Breast epithelium (tissue), 4 donors: ENCODE data around the gene UTS2R. TPM values are rescaled to one million over a fixed set of nuclear protein-coding genes. Genes with fewer than 3 reads are reported as not detected.
"Not testable (repeated sequence)": the region's sequence is repeated elsewhere in the genome, so short reads cannot be mapped to it uniquely, and the experiment has no call there.

Source experiments
- DNase-seq, 2 donors: peaks; one replicate each; pipeline ENCODE4 v3.0.0-alpha.2; 2019; ENCODE audit warnings: low spot score in 2 of 2
- H3K27ac ChIP-seq, 2 donors: fragments of 200-600 bp; sonication (generic) in 1 of 2; one replicate each; pipeline ENCODE4 v1.5.1; 2016 to 2019; ENCODE audit warnings: mild to moderate bottlenecking in 1 of 2
- H3K27me3 ChIP-seq, 2 donors: fragments of 200-600 bp; sonication (generic) in 1 of 2; one replicate each; pipeline versions ENCODE4 v1.5.1 to v1.6.0; 2017 to 2019; ENCODE audit warnings: control low read depth in 1 of 2, mild to moderate bottlenecking in 1 of 2
- H3K36me3 ChIP-seq: fragments of 200-600 bp; one replicate; pipeline ENCODE4 v1.5.1; 2019
- H3K4me1 ChIP-seq, 2 donors: fragments of 200-600 bp; sonication (generic); one replicate each; pipeline ENCODE4 v1.5.1; 2016 to 2019; ENCODE audit warnings: control low read depth in 1 of 2
- H3K4me3 ChIP-seq, 3 donors: fragments of 200-600 bp; sonication (generic); 1 replicate in 2 of 3; 2 replicates in 1 of 3; pipeline ENCODE4 v1.5.1; 2016 to 2019; ENCODE audit warnings: mild to moderate bottlenecking in 3 of 3, moderate library complexity in 2 of 3
- H3K9me3 ChIP-seq, 2 donors: fragments of 200-600 bp; sonication (generic) in 1 of 2; one replicate each; pipeline ENCODE4 v1.5.1; 2016 to 2019; ENCODE audit warnings: control low read depth in 1 of 2
- POLR2A ChIP-seq: fragments of 450-650 bp; IDR thresholded peaks from one replicate; pipeline ENCODE4 v1.6.1; 2016; ENCODE audit warnings: antibody characterized with exemption, mild to moderate bottlenecking, moderate library complexity
- POLR2AphosphoS5 ChIP-seq, 3 donors: sonication (generic); formaldehyde crosslinking; IDR thresholded peaks; one replicate each; pipeline ENCODE4 v1.6.1; 2017; ENCODE audit warnings: antibody characterized with exemption in 3 of 3
- intact Hi-C: fragments of 100-400 bp; cut with DNase I; formaldehyde crosslinking; loops from one replicate; pipeline ENCODE4 v1.15.1; 2023; ENCODE audit warnings: low total_unique reads
- total RNA-seq, 3 donors: library from RNA; depleted of rRNA; stranded (reverse); fragments of >200 nt; gene quantifications; one replicate each; pipeline ENCODE4 v1.1.0, GENCODE V29; 2016
- TF ChIP-seq, protein P1 (sequence below), 3 donors: fragments of 450-650 bp; IDR thresholded peaks; one replicate each; pipeline ENCODE4 v1.5.1; 2016 to 2017; ENCODE audit warnings: antibody characterized with exemption in 3 of 3, mild to moderate bottlenecking in 3 of 3, moderate library complexity in 3 of 3

UTS2R gene
- total RNA-seq, 3 donors from 2014 or later: 0.33 TPM; not detected in 2

GRCh38 chr17:82356845-82357355 is 14.7 kb upstream of the UTS2R start:
- Histone ChIP-seq H3K9me3 (no peaks in the 10 kb centered on the region), H3K27ac (peak overlapping the region in 1 of 2 donors; percentile 48), H3K4me3 (no peak overlapping the region), H3K27me3 (no peaks in the 10 kb centered on the region), H3K36me3 (no peaks in the 10 kb centered on the region), H3K4me1 (peaks cover 0 to 10% of the 10 kb centered on the region in 2 donors)
- TF ChIP-seq, protein P1, sequence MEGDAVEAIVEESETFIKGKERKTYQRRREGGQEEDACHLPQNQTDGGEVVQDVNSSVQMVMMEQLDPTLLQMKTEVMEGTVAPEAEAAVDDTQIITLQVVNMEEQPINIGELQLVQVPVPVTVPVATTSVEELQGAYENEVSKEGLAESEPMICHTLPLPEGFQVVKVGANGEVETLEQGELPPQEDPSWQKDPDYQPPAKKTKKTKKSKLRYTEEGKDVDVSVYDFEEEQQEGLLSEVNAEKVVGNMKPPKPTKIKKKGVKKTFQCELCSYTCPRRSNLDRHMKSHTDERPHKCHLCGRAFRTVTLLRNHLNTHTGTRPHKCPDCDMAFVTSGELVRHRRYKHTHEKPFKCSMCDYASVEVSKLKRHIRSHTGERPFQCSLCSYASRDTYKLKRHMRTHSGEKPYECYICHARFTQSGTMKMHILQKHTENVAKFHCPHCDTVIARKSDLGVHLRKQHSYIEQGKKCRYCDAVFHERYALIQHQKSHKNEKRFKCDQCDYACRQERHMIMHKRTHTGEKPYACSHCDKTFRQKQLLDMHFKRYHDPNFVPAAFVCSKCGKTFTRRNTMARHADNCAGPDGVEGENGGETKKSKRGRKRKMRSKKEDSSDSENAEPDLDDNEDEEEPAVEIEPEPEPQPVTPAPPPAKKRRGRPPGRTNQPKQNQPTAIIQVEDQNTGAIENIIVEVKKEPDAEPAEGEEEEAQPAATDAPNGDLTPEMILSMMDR (IDR thresholded peaks at IDR 0.05): no peak
- no peak for TF ChIP-seq POLR2AphosphoS5 (IDR thresholded peaks at IDR 0.05)
- no peak for TF ChIP-seq POLR2A
- no peak for DNase-seq
- intact Hi-C loops: loop anchor here (1.0 to 10.0 kb wide), 2 partner anchors 15 to 58 kb away; partner anchors contain the start of genes HEXD and OGFOD3

- H3K36me3 ChIP-seq: no peaks in the 10 kb centered on the region
- no peak for DNase-seq
- TF ChIP-seq POLR2A (no peak), POLR2AphosphoS5 (IDR thresholded peaks at IDR 0.05) (no peak)
- TF ChIP-seq, protein P1 (IDR thresholded peaks at IDR 0.05): no peak
- H3K27ac ChIP-seq: no peak overlapping the region
- intact Hi-C loops: loop anchor here (1.0 to 10.0 kb wide), 2 partner anchors 15 to 57 kb away; partner anchors contain the start of genes HEXD and OGFOD3
- H3K4me1 ChIP-seq: peaks cover 0 to 6% of the 10 kb centered on the region in 2 donors
- H3K4me3 ChIP-seq: no peak overlapping the region
- H3K9me3 ChIP-seq: no peaks in the 10 kb centered on the region
- H3K27me3 ChIP-seq: no peaks in the 10 kb centered on the region
These were observed 14.2 kb upstream of the UTS2R start for GRCh38 chr17:82357394-82357793.

DNA sequence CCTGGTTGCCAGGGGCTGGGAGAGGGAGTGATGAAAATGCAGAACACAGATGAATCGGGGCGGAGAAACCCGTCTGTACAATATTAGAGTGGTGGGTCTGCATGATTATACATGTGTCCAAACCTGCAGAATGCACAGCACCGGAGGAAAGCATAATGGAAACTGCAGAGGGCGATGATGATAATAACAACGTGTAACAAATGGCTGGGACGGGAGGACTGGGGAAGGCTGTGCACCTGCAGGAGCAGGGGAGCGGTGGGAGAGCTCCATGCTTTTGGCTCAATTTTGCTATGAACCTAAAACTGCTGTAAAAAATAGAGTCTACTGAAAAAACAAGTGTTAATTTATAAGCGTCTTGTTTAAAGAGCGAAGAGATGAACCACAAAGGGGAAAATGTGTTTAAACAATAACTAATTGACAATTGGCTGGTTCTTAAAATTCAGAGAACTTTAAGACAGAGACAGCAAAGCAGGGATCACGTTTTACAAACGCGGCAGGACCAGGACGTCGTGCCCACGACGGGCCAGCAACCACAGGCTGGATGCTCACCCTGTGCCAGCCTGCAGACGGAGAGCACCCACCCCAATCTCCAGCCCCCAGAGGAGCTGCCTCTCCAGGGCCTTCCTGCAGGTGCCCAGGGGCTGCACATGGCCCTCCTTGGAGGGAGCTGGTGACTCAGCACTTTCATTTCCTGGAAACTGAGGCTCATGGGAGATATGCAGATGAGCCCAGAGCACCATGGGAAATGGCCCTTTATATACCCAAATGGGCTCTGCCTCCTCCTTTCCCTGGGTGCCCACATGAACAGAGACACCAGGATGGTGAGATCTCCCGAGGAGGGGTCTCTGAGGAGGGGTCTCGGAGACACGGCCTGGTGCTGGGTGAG is 12.9 kb upstream of the UTS2R start, which contains the start of gene TEX19:
TSS of gene TEX19 (plus strand) at position 783 of the 886 bp plus-strand sequence. CDS start 2,904 bp downstream, outside the sequence.
- TF ChIP-seq, protein P1 (IDR thresholded peaks at IDR 0.05): no peak
- TF ChIP-seq POLR2AphosphoS5 (IDR thresholded peaks at IDR 0.05) (no peak), POLR2A (no peak)
- DNase-seq: no peak
- no peaks in the 10 kb centered on the region for H3K9me3 ChIP-seq
- no peaks in the 10 kb centered on the region for H3K36me3 ChIP-seq
- no peaks in the 10 kb centered on the region for H3K27me3 ChIP-seq
- no peak within 1 kb of the TSS for H3K27ac ChIP-seq
- intact Hi-C loops: loop anchor here (10.0 kb wide), 1 partner anchor 56 kb away; the partner anchor contains the start of genes HEXD and OGFOD3
- H3K4me1 ChIP-seq: peaks cover 0 to 6% of the 10 kb centered on the region in 2 donors
- no peak within 1 kb of the TSS for H3K4me3 ChIP-seq

DNA sequence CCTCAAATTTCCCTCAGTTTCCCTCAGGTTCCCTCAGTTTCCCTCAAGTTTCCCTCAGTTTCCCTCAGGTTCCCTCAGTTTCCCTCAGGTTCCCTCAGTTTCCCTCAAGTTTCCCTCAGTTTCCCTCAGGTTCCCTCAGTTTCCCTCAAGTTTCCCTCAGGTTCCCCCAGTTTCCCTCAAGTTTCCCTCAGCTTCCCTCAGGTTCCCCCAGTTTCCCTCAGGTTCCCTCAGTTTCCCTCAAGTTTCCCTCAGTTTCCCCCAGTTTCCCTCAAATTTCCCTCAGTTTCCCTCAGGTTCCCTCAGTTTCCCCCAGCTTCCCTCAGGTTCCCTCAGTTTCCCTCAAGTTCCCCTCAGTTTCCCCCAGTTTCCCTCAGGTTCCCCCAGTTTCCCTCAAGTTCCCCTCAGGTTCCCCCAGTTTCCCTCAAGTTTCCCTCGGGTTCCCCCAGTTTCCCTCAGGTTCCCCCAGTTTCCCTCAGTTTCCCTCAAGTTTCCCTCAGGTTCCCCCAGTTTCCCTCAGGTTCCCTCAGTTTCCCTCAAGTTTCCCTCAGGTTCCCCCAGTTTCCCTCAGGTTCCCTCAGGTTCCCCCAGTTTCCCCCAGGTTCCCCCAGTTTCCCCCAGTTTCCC is 12.0 kb upstream of the UTS2R start:
- H3K4me3 ChIP-seq, H3K36me3 ChIP-seq, H3K4me1 ChIP-seq, DNase-seq, H3K27ac ChIP-seq, H3K9me3 ChIP-seq, H3K27me3 ChIP-seq: not testable (repeated sequence)
- intact Hi-C loops: loop anchor here (10.0 kb wide), 1 partner anchor 55 kb away; the partner anchor contains the start of genes HEXD and OGFOD3

GRCh38 chr17:82361885-82362633 is 9.5 kb upstream of the UTS2R start:
- intact Hi-C loops: no loop called here
- H3K36me3 ChIP-seq: no peaks in the 10 kb centered on the region
- no peaks in the 10 kb centered on the region for H3K9me3 ChIP-seq
- no peak overlapping the region for H3K27ac ChIP-seq
- no peak for DNase-seq
- H3K4me3 ChIP-seq: no peak overlapping the region
- H3K4me1 ChIP-seq: no peaks in the 10 kb centered on the region
- TF ChIP-seq, protein P1 (IDR thresholded peaks at IDR 0.05): no peak
- TF ChIP-seq POLR2A: no peak
- no peak for TF ChIP-seq POLR2AphosphoS5 (IDR thresholded peaks at IDR 0.05)
- H3K27me3 ChIP-seq: no peaks in the 10 kb centered on the region
